ENCODE results near the gene EEFSEC. TPM values are rescaled to one million over a fixed set of nuclear protein-coding genes. Genes with fewer than 3 reads are reported as not detected.

Gene EEFSEC
- total RNA-seq, 4 donors from 2014 or later = 11.5 to 18.7 (median 14.9) TPM

- Histone ChIP-seq H3K36me3 (no peaks in the 10 kb centered on the region), H3K4me3 (no peak overlapping the region), H3K27me3 (no peaks in the 10 kb centered on the region), H3K4me1 (no peaks in the 10 kb centered on the region), H3K9me3 (no peaks in the 10 kb centered on the region), H3K27ac (no peak overlapping the region)
- 100% methylated on average over 1 of the region's 1 CpG for WGBS, 2 donors
- no peak for TF ChIP-seq POLR2A (IDR thresholded peaks at IDR 0.05)
- TF ChIP-seq CTCF (IDR thresholded peaks at IDR 0.05) = no peak
- DNase-seq = no peak
- intact Hi-C loops (cut with DNase I) = no loop called here
Observed at GRCh38 chr3:128240232-128240631, 87.0 kb downstream of the EEFSEC start.

GRCh38 chr3:128241741-128242140, 88.5 kb downstream of the EEFSEC start:
- WGBS, 2 donors = 78 to 92% methylated on average over 5 of the region's 5 CpGs
- no peaks in the 10 kb centered on the region for H3K4me1 ChIP-seq
- H3K36me3 ChIP-seq = peaks cover 0 to 7% (median 0%) of the 10 kb centered on the region in 3 donors
- TF ChIP-seq POLR2A (IDR thresholded peaks at IDR 0.05) (no peak), CTCF (IDR thresholded peaks at IDR 0.05) (no peak)
- no peak overlapping the region for H3K27ac ChIP-seq
- intact Hi-C loops (cut with DNase I) = no loop called here
- no peak for DNase-seq
- H3K9me3 ChIP-seq = no peaks in the 10 kb centered on the region
- no peak overlapping the region for H3K4me3 ChIP-seq
- no peaks in the 10 kb centered on the region for H3K27me3 ChIP-seq

GRCh38 chr3:128242818-128243601, 89.7 kb downstream of the EEFSEC start:
- no peak overlapping the region for H3K27ac ChIP-seq
- WGBS, 2 donors = 69 to 72% methylated on average over 8 to 9 of the region's 13 CpGs
- intact Hi-C loops (cut with DNase I) = no loop called here

GRCh38 chr3:128243602-128244504, 90.6 kb downstream of the EEFSEC start:
- peaks cover 0 to 28% (median 0%) of the 10 kb centered on the region in 3 donors for H3K36me3 ChIP-seq
- intact Hi-C loops (cut with DNase I) = no loop called here
- no peaks in the 10 kb centered on the region for H3K27me3 ChIP-seq
- 80 to 81% methylated on average over 7 to 10 of the region's 11 CpGs for WGBS, 2 donors
- TF ChIP-seq POLR2A (IDR thresholded peaks at IDR 0.05) (no peak), CTCF (IDR thresholded peaks at IDR 0.05) (no peak)
- no peaks in the 10 kb centered on the region for H3K4me1 ChIP-seq
- no peaks in the 10 kb centered on the region for H3K9me3 ChIP-seq
- no peak overlapping the region for H3K27ac ChIP-seq
- H3K4me3 ChIP-seq = no peak overlapping the region
- DNase-seq = no peak

More at GRCh38 chr3:128242818-128243601, 89.7 kb downstream of the EEFSEC start:
- TF ChIP-seq CTCF (IDR thresholded peaks at IDR 0.05) = no peak
- TF ChIP-seq POLR2A (IDR thresholded peaks at IDR 0.05) = no peak
- Histone ChIP-seq H3K9me3 (no peaks in the 10 kb centered on the region), H3K36me3 (peaks cover 0 to 19% (median 0%) of the 10 kb centered on the region in 3 donors), H3K4me1 (no peaks in the 10 kb centered on the region), H3K4me3 (no peak overlapping the region), H3K27me3 (no peaks in the 10 kb centered on the region)
- no peak for DNase-seq

- Histone ChIP-seq H3K27ac (no peak overlapping the region), H3K27me3 (no peaks in the 10 kb centered on the region), H3K4me3 (no peak overlapping the region), H3K36me3 (peaks cover 0 to 42% (median 0%) of the 10 kb centered on the region in 3 donors), H3K9me3 (no peaks in the 10 kb centered on the region), H3K4me1 (no peaks in the 10 kb centered on the region)
- intact Hi-C loops (cut with DNase I) = no loop called here
- DNase-seq = no peak
- TF ChIP-seq POLR2A (IDR thresholded peaks at IDR 0.05) (no peak), CTCF (IDR thresholded peaks at IDR 0.05) (no peak)
- WGBS, 2 donors = 66 to 91% methylated on average over 4 to 5 of the region's 5 CpGs
Observed at GRCh38 chr3:128245460-128245859, 92.2 kb downstream of the EEFSEC start.

All from esophagus squamous epithelium (tissue), 5 donors.